Measurements from ENCODE around the gene PRKAG3. TPM values are rescaled to one million over a fixed set of nuclear protein-coding genes. Genes with fewer than 3 reads are reported as not detected.
"Not testable (repeated sequence)": the region's sequence is repeated elsewhere in the genome, so short reads cannot be mapped to it uniquely, and the experiment has no call there.

The PRKAG3 gene
- total RNA-seq, 4 donors from 2014 or later: not detected

DNA sequence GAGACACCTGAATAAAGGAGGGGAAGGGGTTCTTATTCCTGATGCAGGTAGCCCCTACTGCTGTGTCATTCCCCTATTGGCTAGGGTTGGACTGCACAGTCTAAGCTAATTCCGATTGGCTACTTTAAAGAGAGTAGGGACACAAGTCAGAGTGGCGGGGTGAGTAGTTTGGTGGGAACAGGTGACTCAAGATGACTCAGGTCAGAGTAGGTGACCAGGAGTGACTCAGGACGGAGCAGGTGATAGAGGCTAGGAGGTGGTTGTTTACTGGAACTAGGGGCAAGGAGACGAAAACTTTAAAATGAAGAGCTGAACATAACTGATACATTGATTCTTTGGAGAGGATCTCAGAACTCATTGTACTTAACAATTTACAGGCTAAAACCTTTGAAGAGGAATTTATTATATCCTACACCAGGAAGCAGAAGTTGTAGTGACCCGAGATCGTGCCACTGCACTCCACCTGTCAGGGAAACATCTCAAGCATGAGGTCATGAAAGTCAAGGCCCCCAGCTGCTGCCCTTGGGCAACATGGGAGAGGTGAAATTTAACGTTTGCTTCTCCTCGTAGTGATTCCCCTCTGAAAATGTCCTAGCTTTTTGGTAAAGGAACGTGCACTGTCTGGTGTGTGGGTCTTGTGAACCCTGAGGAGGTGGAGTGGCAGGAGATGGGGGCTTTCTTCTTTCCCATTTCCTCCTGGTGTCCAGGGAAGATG is 54.2 kb downstream of the PRKAG3 start:
- ATAC-seq: no peak
- Histone ChIP-seq H3K27ac (no peak overlapping the region), H3K4me1 (peaks cover 0 to 20% (median 2%) of the 10 kb centered on the region in 3 donors), H3K9me3 (no peaks in the 10 kb centered on the region), H3K27me3 (peaks cover 7% of the 10 kb centered on the region), H3K36me3 (no peaks in the 10 kb centered on the region), H3K4me3 (no peak overlapping the region)
- no peak for TF ChIP-seq POLR2AphosphoS5 (IDR thresholded peaks at IDR 0.05)
- no peak for TF ChIP-seq EP300 (IDR thresholded peaks at IDR 0.05)
- TF ChIP-seq CTCF (IDR thresholded peaks at IDR 0.05): no peak
- 95 to 97% methylated on average over 7 to 8 of the region's 9 CpGs for WGBS, 2 donors (ENCODE audit: low coverage in 1 of 2)

DNA sequence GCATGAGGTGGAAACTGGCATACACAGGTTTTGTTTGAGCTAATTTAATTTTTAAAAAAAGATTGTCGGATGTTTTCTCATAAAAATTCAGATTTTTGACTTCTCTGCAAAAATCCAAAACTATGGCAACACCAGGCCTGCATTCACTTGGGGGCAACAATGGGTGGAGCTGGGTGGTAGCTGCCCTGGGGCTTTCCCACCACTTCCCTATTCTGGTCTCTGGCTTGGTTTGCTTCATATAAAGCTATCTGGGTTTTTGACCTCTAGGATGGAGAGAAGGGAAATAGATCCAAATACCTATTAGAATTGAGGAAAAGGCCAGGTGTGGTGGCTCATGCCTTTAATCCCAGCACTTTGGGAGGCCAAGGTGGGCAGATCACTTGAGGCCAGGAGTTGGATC is 55.1 kb downstream of the PRKAG3 start:
- H3K4me3 ChIP-seq: no peak overlapping the region
- no peak for ATAC-seq
- no peak overlapping the region for H3K27ac ChIP-seq
- TF ChIP-seq EP300 (IDR thresholded peaks at IDR 0.05) (no peak), POLR2AphosphoS5 (IDR thresholded peaks at IDR 0.05) (no peak), CTCF (IDR thresholded peaks at IDR 0.05) (no peak)
- peaks cover 0 to 10% (median 2%) of the 10 kb centered on the region in 3 donors for H3K4me1 ChIP-seq
- no peaks in the 10 kb centered on the region for H3K36me3 ChIP-seq
- H3K27me3 ChIP-seq: no peaks in the 10 kb centered on the region
- 92 to 100% methylated on average over 1 of the region's 1 CpG for WGBS, 2 donors (ENCODE audit: low coverage in 1 of 2)
- H3K9me3 ChIP-seq: no peaks in the 10 kb centered on the region

DNA sequence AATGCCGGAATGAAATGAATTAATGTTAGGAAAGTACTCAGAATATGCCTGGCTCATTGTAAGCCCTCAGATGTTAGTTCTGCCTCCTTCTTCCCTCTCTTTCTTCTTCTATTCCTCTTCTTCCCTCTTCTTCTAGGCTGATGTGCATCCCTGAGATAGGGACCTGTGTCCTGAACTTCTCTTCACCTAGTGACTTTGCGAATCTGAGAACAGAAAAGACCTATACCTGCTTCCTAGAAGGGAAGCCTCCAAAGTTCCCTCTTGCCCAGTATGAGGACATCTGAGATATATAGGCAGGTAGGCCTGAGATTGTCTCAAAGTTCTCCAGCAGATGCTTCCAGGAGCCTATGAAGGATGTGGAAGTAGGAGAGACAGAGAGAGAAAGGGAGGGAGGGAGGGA is 57.7 kb downstream of the PRKAG3 start:
- no peak overlapping the region for H3K4me3 ChIP-seq
- TF ChIP-seq EP300 (IDR thresholded peaks at IDR 0.05): no peak
- no peak for TF ChIP-seq POLR2A (IDR thresholded peaks at IDR 0.05)
- no peak for TF ChIP-seq CTCF (IDR thresholded peaks at IDR 0.05)
- no peak for TF ChIP-seq POLR2AphosphoS5 (IDR thresholded peaks at IDR 0.05)
- H3K27ac ChIP-seq: no peak overlapping the region
- no peak for ATAC-seq
- H3K4me1 ChIP-seq: no peaks in the 10 kb centered on the region
- no peaks in the 10 kb centered on the region for H3K9me3 ChIP-seq
- no peaks in the 10 kb centered on the region for H3K36me3 ChIP-seq
- WGBS, 2 donors (ENCODE audit: low coverage in 1 of 2): 89 to 100% methylated on average over 1 to 2 of the region's 2 CpGs
- no peaks in the 10 kb centered on the region for H3K27me3 ChIP-seq

DNA sequence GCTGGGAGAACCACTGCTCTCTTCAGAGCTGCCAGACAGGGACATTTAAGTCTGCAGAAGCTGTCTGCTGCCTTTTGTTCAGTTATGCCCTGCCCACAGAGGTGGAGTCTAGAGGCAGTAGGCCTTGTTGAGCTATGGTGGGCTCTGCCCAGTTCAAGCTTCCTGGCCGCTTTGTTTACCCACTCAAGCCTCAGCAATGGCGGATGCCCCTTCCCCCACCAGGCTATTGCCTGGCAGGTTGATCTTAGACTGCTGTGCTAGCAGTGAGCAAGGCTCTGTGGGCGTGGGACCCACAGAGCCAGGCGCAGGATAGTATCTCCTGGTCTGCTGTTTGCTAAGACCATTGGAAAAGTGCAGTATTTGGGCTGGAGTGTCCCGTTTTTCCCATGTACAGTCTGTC is 58.8 kb downstream of the PRKAG3 start:
- not testable (repeated sequence) for ATAC-seq

More for the DNA sequence above, 58.8 kb downstream of the PRKAG3 start:
- H3K4me3 ChIP-seq, H3K36me3 ChIP-seq, H3K27me3 ChIP-seq, H3K9me3 ChIP-seq, H3K4me1 ChIP-seq, H3K27ac ChIP-seq: not testable (repeated sequence)
- 100% methylated on average over 1 of the region's 5 CpGs; no CpG with 5 or more reads in 1 of the 2 donors for WGBS, 2 donors (ENCODE audit: low coverage in 1 of 2)

Other genes starting within 250 kb of the PRKAG3 start
- 10 to 100 TPM in 2 of 4 donors, 1 to 10 TPM in 2; 1.6 to 18.8 (median 9.3) TPM for gene PLCD4, start 223.9 kb downstream of the PRKAG3 start, total RNA-seq
- 10 to 100 TPM; 10.8 to 33.3 (median 24.6) TPM for gene ZNF142, start 172.2 kb downstream of the PRKAG3 start, total RNA-seq
- 10 to 100 TPM; 24.3 to 37.4 (median 29.9) TPM for gene BCS1L, start 172.1 kb downstream of the PRKAG3 start, total RNA-seq
- 10 to 100 TPM; 16.3 to 24.6 (median 17.7) TPM for gene RNF25, start 159.8 kb downstream of the PRKAG3 start, total RNA-seq
- 10 to 100 TPM; 16.7 to 36.6 (median 22.2) TPM for gene STK36, start 159.7 kb downstream of the PRKAG3 start, total RNA-seq
- gene TTLL4, start 121.0 kb downstream of the PRKAG3 start, total RNA-seq: 10 to 100 TPM in 2 of 4 donors, 1 to 10 TPM in 2; 6.5 to 12.1 (median 8.7) TPM
- 10 to 100 TPM; 20.9 to 29.0 (median 23.5) TPM for gene CYP27A1, start 49.7 kb downstream of the PRKAG3 start, total RNA-seq
- gene WNT6, start 28.0 kb upstream of the PRKAG3 start, total RNA-seq: 1 to 10 TPM; 1.3 to 4.2 (median 4.0) TPM
- not detected for gene WNT10A, start 49.0 kb upstream of the PRKAG3 start, total RNA-seq
- under 1 TPM in 2 of 4 donors, not detected in 2; 0.27 to 0.35 TPM for gene CDK5R2, start 127.9 kb upstream of the PRKAG3 start, total RNA-seq
- not detected for gene FEV, start 153.4 kb upstream of the PRKAG3 start, total RNA-seq
- gene CRYBA2, start 161.6 kb upstream of the PRKAG3 start, total RNA-seq: not detected
- gene CFAP65, start 209.7 kb upstream of the PRKAG3 start, total RNA-seq: not detected
- gene IHH, start 229.1 kb upstream of the PRKAG3 start, total RNA-seq: under 1 TPM in 1 of 4 donors, not detected in 3; 0.23 TPM